Stimulated activated CD8-positive, alpha-beta memory T cell treated with anti-CD3 and anti-CD28 coated beads, Interleukin-15, amount 100 ng/mL, for 4 hours (primary cell): ENCODE results near the gene SESN3.
"Not testable (repeated sequence)": the region's sequence is repeated elsewhere in the genome, so short reads cannot be mapped to it uniquely, and the experiment has no call there.

Experiments used
- DNase-seq, 2 donors: peaks; one replicate each; pipeline ENCODE4 v3.0.0-alpha.2; 2020; ENCODE audit warnings: low read depth in 2 of 2

SESN3 gene

DNA sequence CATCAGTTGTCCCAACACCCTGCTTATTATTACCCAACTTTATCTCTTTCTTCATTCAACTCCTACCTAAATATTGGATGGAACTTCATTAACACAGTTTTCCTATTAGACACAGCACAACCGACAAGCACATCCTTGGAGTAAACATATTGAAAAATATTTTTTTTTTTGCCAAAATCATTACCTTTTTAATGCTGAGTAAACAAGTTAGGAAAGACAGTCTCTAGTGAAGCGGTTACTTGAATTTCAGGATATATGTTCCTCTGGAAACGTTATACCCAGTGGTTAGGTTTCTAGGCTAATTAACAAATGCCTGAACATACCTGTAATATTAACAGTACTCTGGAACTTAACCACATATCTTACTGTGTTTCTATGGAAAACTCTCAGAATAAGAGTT lies 11.4 kb downstream of the SESN3 start:
- DNase-seq: no peak

DNA sequence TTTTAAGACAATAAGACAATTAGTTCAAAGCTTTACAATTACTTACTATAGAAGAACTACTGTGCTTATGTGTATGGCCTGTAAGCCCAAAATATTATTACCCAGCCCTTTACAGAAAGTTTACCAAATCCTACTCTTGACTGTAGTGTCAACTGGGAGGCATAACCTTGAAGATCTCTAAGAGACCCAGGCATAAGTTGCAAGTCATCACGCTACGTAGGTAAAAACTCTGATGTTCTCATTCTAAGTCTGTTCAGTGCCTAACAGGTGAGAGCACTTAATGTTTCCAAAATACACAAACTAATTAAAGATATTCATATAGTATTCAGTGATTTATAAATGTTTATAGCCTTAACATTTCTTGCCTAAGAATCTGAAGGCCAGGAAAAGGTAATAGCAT lies 12.9 kb downstream of the SESN3 start:
- DNase-seq: no peak

DNA sequence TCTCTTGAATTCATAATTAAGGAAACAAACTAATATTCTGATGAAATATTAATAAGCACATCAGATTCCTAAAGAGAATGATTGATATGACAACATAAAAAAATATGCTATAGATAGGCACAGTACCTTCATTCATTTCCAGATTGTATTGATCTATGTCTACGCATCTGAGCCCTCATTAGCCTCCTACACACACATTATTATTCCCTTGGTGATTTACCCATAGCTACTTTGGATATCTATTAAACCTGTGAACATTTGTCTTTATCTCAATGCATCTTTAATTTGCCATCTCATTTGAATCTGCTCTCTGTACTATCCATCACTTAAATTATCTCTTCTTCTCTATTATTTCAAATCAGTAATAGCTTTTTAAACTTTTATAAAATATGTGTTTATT lies 18.4 kb downstream of the SESN3 start:
- no peak for DNase-seq

DNA sequence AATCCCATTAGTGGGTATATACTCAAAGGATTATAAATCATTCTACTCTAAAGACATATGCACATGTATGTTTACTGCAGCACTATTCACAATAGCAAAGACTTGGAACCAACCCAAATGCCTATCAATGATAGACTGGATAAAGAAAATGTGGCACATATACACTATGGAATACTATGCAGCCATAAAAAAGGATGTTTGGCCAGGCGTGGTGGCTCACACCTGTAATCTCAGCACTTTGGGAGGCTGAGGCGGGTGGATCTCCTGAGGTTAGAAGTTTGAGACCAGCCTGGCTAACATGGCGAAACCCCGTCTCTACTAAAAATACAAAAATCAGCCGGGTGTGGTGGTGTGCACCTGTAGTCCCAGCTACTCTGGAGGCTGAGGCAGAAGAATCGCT lies 21.5 kb downstream of the SESN3 start:
- not testable (repeated sequence) for DNase-seq

DNA sequence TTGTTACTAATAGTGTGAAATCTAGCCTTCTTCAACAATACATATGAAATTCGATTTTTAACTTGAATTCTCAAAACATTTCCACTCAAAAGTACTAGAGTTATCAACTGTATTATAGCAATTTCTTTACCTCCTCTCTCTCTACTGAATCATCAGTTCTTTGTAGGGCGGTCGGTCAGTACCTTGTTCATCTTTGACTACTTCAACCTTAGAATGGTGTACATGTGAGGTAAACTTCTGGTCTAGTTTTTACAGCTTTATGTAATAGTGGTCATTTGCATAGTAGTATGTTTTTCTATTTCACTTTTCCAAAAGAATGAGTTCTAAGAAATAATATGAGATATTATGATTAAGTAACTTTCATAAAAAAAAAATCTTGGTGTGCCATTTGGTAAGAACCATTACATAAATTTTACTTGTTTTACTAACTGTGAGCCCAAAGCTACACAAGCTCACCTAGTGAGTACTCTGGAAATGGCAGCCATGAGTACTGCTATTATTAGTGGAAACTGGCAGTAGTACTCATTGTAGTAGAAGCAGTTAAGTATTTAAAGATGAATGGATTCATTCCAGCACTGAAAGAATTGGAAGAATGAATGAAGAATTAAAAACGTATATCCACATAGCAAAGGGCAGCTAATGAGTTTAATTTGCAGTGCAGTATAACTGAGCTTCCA lies 30.1 kb downstream of the SESN3 start:
- DNase-seq: no peak

DNA sequence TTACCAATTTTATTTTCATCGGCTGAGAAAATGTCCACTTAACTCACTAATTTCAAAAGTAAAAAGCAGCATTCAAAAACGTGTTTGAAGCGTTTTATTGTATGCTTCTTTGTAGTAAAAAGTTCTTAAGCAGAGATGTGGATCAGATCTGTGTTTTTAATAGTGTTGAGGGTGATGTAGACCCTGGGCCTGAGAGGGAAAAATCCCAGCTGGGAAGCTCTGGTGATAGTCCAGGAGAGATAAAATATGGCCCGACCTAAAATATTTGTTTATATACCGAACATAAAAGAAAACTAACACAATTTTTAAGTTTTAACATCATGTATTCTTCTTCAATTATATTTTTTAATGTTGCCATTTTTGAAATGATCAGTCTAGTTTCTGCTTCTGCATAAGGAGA lies 35.2 kb downstream of the SESN3 start:
- DNase-seq: no peak

DNA sequence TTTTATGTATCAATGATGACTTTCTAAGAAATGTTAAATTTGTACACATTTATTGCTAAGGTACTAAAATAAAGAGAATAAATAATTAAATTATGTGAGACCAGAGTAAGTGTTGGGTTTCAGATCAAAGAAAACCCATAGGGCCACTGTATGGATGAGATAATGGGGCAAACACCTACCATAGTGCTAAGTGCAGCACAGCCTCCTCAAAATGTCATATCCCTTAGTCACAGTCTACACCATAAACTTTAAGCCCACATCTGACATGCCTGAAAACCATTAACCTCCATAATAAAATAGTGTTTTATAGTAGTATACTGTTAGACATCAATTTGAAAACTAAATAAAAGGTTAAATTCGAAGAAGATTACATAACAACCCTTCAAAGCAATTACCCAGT lies 37.5 kb downstream of the SESN3 start:
- no peak for DNase-seq

DNA sequence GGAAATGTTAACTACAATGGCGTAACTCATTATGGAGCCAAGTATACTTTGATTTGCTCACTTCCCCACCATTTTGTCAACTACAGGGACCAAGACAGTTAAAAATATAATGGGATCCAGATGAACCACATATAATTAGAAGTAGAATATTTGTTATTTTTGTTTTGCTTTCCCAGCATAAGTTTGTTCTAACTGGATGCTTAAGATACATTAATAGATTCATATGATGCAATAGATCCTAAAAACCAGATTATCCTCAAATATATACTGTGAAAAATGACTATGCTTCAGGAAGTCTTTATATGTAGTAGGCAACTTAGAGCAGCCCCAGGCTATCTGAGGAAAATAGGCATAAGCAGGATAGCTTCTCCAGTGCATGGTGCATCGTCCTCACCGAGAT lies 38.3 kb downstream of the SESN3 start:
- no peak for DNase-seq

DNA sequence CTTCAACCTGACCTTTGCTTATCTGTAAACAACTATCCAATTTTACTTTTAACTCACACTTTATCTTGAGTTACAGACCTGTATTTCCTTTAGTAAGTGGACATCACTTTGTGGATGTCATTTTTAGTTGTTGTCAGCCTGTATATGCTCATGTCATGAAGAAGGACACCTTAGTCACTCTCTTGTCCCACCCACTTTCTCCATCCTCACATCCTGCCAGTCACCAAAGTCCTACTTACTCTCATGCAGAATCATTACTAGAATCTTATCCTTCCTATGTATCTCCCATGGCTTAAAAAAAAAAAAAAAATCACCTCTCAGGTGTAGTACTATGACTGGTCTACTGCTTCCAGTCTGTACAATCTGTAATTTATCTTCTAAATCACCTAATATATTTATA lies 43.3 kb downstream of the SESN3 start:
- DNase-seq: no peak

DNA sequence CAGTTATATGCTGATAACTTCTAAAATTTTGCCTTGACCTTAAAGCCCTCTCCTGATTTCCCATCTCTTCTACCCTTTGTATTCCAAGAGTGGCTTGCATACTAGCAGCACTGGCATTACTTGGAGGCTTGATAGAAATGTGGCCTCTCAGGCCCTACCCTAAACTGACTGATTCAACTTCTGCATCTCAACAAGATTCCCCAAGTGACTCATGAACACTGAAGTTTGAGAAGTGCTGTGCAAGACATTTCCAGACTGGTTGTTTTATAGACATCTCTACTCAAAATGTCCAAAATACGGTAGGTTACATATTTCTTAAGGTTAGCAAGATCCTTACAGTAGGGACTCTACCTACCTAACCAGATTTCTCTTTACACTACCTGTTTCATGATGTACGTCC lies 48.6 kb downstream of the SESN3 start:
- DNase-seq: no peak

DNA sequence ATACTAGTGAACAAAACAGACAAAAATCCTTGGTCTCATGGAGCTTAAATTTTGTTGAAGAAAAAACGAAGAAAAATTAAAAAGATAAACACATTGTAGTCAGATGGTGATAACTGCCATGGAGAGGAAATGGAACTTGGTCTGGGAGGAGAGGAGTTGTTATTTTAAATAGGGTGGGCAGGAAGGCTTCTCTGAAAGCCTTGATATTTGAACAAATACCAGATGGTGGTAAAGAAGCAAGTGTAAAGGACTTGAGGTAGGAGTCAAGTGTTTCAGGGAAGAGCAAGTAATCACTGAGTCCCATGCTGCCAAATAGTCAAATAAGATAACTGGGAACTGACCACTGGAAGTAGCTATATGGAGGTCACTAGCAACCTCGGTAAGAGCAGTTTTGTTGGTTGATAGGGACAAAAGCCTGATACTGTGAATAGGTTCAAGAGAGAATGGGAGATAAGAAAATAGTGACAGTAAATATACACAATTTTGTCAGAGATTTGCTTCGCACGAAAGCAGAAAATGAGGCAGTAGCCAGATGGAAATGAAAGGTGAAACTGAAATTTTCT lies 55.1 kb downstream of the SESN3 start:
- DNase-seq: no peak

DNA sequence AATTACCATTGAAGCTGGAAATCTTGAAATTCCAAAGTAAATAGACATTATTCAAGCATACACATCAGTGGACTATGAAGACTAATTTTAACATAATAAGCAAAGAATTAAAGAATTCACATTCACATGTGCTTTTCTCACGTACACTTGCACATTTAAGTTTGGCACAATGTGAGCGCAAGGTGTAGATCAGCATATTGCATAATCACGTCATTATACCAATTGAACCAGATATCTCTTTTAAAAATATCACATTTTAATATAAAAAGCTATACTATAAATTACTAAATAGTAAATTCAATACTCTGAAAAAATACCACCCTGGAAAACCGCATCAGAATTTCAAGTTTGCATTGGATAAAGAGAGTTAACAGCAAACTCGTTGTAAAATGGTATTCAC lies 60.7 kb downstream of the SESN3 start:
- DNase-seq: no peak

DNA sequence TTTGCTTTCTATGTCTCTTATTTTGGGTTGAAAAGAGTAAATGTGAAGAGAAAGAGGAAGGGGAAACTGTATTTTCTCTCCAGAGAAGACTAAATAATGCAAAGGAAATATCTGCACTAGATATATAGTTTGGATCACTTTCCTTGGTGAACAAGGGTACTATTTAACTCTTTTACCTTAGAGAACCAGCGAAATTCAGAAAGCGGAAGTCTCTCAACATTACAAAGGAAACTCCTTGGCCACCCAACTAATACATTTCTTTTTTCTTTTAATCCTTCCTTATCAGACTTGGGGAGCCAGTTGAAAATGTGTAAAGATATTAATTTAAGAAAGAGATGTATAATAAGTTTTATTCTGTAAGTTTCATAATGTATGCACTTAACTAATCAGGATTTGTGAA lies 64.2 kb downstream of the SESN3 start:
- no peak for DNase-seq

DNA sequence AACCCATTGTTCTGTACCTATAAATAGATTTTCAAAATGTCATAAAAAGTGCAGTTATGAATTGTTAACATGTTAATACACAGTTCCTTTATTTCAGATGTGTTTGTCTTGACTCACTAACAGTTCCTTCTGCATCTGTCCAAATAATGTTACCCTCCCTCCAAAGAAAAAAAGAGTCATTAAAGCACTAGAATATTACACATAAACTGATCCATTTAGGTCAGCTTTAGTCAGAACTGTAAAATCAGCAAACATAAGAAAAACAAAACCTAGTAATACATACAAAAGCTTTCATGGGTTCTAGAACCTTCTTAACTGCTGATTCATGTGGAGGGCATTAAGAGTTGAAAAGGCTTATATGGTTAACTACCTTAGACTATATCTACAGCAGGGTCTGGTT lies 65.4 kb downstream of the SESN3 start:
- no peak for DNase-seq

DNA sequence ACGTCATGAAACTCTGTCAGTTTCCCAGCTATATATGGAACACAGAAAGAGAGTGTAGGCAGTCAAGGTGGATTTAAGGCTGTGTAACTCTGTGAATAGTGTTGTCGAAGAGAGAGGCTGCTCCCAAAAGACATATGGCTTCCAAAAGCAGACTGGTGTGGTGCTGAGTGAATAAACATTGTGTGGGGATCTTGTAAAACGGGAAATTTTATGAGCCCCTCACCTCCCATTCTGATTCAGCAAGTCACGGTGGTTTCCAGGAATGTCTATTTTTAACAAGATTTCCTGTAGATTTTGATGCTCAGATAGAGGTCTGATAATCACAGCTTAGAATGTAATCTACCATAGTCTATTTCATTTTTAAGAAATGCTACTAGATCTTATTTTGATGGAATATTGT lies 67.9 kb downstream of the SESN3 start:
- DNase-seq: no peak

DNA sequence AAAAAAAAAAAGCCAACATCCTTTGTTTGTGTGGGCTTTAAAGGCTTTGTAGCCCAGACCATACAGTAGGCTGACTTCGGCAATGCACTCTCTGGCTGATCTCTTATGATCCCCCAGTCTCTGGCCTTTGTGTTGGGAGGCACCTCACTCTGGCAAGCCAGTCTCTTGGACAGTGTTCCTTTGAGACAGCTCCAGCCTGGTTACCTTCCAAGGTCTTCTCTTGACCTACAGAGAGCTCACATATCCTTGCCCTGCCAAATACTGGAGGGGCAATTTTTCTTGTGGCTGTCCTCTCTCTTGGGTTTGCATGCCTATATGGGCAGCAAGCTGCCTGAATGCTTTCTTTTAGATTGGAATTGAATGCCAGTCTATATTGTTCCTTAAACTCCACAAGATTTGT lies 69.8 kb downstream of the SESN3 start:
- DNase-seq: no peak

DNA sequence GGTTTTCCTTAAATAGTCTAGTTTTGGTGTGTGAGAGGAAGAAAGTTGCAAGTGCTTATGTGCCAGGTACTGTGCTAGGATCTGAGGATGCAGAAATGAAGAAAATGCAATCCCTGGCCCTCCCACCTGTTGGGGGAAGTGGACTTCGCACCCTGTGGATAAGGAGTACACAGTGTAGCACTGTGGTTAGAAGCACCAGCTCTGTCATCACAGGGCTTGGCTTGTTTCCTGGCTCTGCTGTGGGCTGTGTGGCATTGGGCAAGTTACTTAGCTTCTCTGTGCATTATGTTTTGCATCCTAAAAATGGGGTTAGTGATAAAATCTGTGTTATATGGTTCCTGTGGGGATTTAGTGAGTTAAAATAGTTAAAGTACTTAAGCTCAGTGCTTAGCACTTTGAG lies 73.2 kb downstream of the SESN3 start:
- no peak for DNase-seq

DNA sequence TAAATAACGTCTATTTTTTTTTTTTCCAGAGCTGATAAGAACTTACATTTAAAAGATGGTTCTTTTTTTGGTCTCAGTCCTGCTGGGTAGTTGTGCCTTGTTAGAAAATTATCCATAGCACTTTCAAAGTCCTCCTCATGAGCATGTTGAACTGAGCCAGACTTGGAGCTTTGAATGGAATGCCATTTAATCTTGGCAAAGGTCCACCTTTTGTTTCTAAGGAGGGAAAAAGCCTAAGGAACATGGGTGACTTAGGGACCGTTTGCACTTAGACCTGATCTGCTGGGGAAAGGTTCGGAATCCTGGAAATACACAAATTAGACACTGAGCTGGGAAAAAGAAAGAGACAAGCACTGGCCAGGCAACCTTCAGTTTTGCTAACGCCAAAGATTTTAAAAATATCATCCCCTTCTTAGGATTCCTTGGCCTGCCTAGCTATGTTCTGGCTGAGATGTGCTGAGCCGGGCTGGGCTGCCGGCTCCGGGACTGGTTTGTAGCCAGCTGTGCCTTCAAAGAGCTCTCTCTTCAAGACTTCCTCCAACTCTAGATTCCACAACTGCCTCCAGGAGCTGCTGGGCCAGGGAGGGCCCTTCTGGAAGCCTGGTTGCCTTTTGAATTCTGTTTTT lies 74.0 kb downstream of the SESN3 start:
- DNase-seq: no peak

DNA sequence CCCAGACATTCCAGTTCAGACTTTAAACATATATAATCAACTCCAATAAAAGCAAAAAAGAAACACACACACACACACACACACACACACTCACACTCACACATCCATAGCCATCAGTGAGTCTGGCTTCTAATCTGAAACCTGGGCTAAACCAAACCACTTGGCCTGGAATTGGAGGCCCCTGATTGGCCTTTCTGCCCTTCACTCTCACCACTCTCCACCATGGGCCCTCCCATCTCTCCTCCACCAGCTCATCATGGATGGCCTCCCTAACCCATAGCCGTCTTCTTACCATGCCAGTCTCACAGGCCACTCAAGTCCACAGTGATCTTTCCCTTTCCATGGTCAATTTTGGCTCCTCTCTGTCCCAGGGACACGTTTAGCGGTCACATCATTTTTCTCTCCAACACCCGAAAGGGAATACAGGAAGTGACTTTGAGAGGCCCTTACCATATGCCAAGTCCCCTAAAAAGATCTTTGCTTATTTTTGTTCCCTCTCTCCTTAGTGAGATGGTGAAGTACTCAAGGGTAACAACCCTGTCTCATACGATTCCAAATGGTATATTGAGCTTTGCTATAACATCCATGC lies 74.8 kb downstream of the SESN3 start:
- no peak for DNase-seq

DNA sequence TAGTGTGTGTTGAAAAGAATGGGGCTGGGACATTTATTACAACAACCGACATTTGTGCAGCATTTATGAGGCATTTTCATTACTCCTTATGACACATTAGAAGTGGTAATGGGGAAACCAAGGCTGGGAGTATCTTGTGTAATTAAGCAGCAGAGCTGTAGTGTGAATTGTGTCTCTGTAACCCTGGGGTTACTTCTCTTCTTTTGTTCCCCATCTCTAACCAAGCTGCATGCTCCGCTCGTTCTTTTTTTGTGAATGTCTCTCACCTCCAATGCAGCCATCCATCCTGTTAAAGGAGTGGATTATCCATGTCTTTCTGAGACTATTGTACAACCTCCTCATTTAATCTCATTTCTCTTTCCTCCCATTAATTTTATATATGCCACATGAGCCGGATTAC lies 75.6 kb downstream of the SESN3 start:
- DNase-seq: no peak

DNA sequence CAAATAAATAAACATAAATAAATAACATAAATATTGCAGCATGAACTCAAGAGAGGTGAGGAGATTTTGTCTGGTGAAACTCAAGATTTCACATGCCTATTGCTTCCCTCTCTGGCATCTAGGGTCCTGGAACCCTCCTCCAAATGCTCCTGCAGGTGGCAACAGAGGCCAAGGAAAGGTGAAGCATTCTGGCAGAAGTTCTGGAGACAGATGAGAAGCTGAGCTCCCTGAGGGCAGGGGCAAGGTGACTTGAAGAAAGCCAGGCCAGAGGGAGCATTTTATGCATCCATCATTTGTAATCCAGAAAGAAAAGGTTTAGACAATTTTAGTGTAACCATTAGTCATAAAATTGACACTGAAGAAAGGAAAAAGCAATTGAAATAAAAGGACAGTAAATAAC lies 76.5 kb downstream of the SESN3 start:
- DNase-seq: no peak

DNA sequence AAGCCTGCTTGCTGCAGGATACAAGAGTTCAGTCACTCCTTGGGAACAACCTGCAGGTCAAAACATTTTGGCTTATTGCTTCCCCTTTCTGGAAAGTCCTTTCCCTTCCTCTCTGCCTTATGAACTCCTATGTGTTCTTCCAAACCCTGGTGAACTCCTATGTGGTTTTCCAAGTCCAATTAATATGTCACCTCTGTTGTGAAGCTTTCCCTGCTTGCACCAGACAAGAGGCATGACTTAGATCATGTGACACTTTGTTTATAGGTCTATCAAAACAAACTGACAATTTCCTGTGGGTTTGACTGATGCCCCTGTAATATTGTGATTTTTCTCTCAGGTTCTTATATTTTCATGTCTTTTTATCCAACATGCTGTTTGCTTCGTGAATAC lies 77.2 kb downstream of the SESN3 start:
- no peak for DNase-seq
